Measurements from ENCODE around the gene WDR48.

WDR48 gene

GRCh38 chr3:39127269-39127907 lies 75.6 kb downstream of the WDR48 start:
- Histone ChIP-seq H3K9me3 (ENCODE audit: insufficient read depth, low read depth, low read length) (no peaks in the 10 kb centered on the region), H3K27ac (ENCODE audit: low read length) (no peak overlapping the region), H3K9ac (ENCODE audit: low read depth, low read length) (no peak overlapping the region), H3K4me1 (ENCODE audit: insufficient read depth, low read length) (no peaks in the 10 kb centered on the region), H3K27me3 (ENCODE audit: insufficient read depth, low read length) (no peaks in the 10 kb centered on the region), H3K36me3 (ENCODE audit: insufficient read depth, low read depth, low read length) (no peaks in the 10 kb centered on the region), H3K4me3 (ENCODE audit: low read length) (no peak overlapping the region)

- Histone ChIP-seq H3K27ac (ENCODE audit: low read length) (no peak overlapping the region), H3K4me1 (ENCODE audit: insufficient read depth, low read length) (no peaks in the 10 kb centered on the region), H3K27me3 (ENCODE audit: insufficient read depth, low read length) (no peaks in the 10 kb centered on the region), H3K36me3 (ENCODE audit: insufficient read depth, low read depth, low read length) (no peaks in the 10 kb centered on the region), H3K9me3 (ENCODE audit: insufficient read depth, low read depth, low read length) (no peaks in the 10 kb centered on the region), H3K9ac (ENCODE audit: low read depth, low read length) (no peak overlapping the region), H3K4me3 (ENCODE audit: low read length) (no peak overlapping the region)
Measured at GRCh38 chr3:39127908-39128304, 76.1 kb downstream of the WDR48 start.

GRCh38 chr3:39128951-39129350 lies 77.1 kb downstream of the WDR48 start:
- no peak overlapping the region for H3K9ac ChIP-seq (ENCODE audit: low read depth, low read length)
- H3K9me3 ChIP-seq (ENCODE audit: insufficient read depth, low read depth, low read length), result no peaks in the 10 kb centered on the region

GRCh38 chr3:39130026-39130425 lies 78.2 kb downstream of the WDR48 start:
- H3K9ac ChIP-seq (ENCODE audit: low read depth, low read length), result no peak overlapping the region
- H3K27ac ChIP-seq (ENCODE audit: low read length), result no peak overlapping the region
- H3K36me3 ChIP-seq (ENCODE audit: insufficient read depth, low read depth, low read length), result no peaks in the 10 kb centered on the region
- H3K4me1 ChIP-seq (ENCODE audit: insufficient read depth, low read length), result no peaks in the 10 kb centered on the region
- H3K9me3 ChIP-seq (ENCODE audit: insufficient read depth, low read depth, low read length), result no peaks in the 10 kb centered on the region
- H3K27me3 ChIP-seq (ENCODE audit: insufficient read depth, low read length), result no peaks in the 10 kb centered on the region
- no peak overlapping the region for H3K4me3 ChIP-seq (ENCODE audit: low read length)

More at GRCh38 chr3:39128951-39129350, 77.1 kb downstream of the WDR48 start:
- Histone ChIP-seq H3K36me3 (ENCODE audit: insufficient read depth, low read depth, low read length) (no peaks in the 10 kb centered on the region), H3K4me1 (ENCODE audit: insufficient read depth, low read length) (no peaks in the 10 kb centered on the region), H3K27ac (ENCODE audit: low read length) (no peak overlapping the region), H3K4me3 (ENCODE audit: low read length) (no peak overlapping the region), H3K27me3 (ENCODE audit: insufficient read depth, low read length) (no peaks in the 10 kb centered on the region)

- Histone ChIP-seq H3K27me3 (ENCODE audit: insufficient read depth, low read length) (no peaks in the 10 kb centered on the region), H3K9ac (ENCODE audit: low read depth, low read length) (no peak overlapping the region), H3K36me3 (ENCODE audit: insufficient read depth, low read depth, low read length) (no peaks in the 10 kb centered on the region), H3K9me3 (ENCODE audit: insufficient read depth, low read depth, low read length) (no peaks in the 10 kb centered on the region), H3K27ac (ENCODE audit: low read length) (no peak overlapping the region), H3K4me1 (ENCODE audit: insufficient read depth, low read length) (no peaks in the 10 kb centered on the region), H3K4me3 (ENCODE audit: low read length) (no peak overlapping the region)
Measured at GRCh38 chr3:39130693-39131265, 79.0 kb downstream of the WDR48 start.

GRCh38 chr3:39132096-39133092 lies 80.6 kb downstream of the WDR48 start:
- H3K4me3 ChIP-seq (ENCODE audit: low read length), result no peak overlapping the region
- no peaks in the 10 kb centered on the region for H3K27me3 ChIP-seq (ENCODE audit: insufficient read depth, low read length)
- H3K27ac ChIP-seq (ENCODE audit: low read length), result no peak overlapping the region
- no peaks in the 10 kb centered on the region for H3K4me1 ChIP-seq (ENCODE audit: insufficient read depth, low read length)
- H3K9ac ChIP-seq (ENCODE audit: low read depth, low read length), result no peak overlapping the region
- H3K9me3 ChIP-seq (ENCODE audit: insufficient read depth, low read depth, low read length), result no peaks in the 10 kb centered on the region
- no peaks in the 10 kb centered on the region for H3K36me3 ChIP-seq (ENCODE audit: insufficient read depth, low read depth, low read length)

- Histone ChIP-seq H3K9me3 (ENCODE audit: insufficient read depth, low read depth, low read length) (no peaks in the 10 kb centered on the region), H3K27me3 (ENCODE audit: insufficient read depth, low read length) (no peaks in the 10 kb centered on the region), H3K9ac (ENCODE audit: low read depth, low read length) (no peak overlapping the region), H3K36me3 (ENCODE audit: insufficient read depth, low read depth, low read length) (no peaks in the 10 kb centered on the region), H3K27ac (ENCODE audit: low read length) (no peak overlapping the region), H3K4me1 (ENCODE audit: insufficient read depth, low read length) (no peaks in the 10 kb centered on the region), H3K4me3 (ENCODE audit: low read length) (no peak overlapping the region)
Measured at GRCh38 chr3:39133093-39133490, 81.3 kb downstream of the WDR48 start.

GRCh38 chr3:39133822-39134221 lies 82.0 kb downstream of the WDR48 start:
- Histone ChIP-seq H3K9ac (ENCODE audit: low read depth, low read length) (no peak overlapping the region), H3K27me3 (ENCODE audit: insufficient read depth, low read length) (no peaks in the 10 kb centered on the region), H3K36me3 (ENCODE audit: insufficient read depth, low read depth, low read length) (no peaks in the 10 kb centered on the region), H3K9me3 (ENCODE audit: insufficient read depth, low read depth, low read length) (no peaks in the 10 kb centered on the region), H3K27ac (ENCODE audit: low read length) (no peak overlapping the region), H3K4me3 (ENCODE audit: low read length) (no peak overlapping the region), H3K4me1 (ENCODE audit: insufficient read depth, low read length) (no peaks in the 10 kb centered on the region)

- Histone ChIP-seq H3K9me3 (ENCODE audit: insufficient read depth, low read depth, low read length) (no peaks in the 10 kb centered on the region), H3K27ac (ENCODE audit: low read length) (no peak overlapping the region), H3K4me3 (ENCODE audit: low read length) (no peak overlapping the region), H3K36me3 (ENCODE audit: insufficient read depth, low read depth, low read length) (no peaks in the 10 kb centered on the region), H3K4me1 (ENCODE audit: insufficient read depth, low read length) (no peaks in the 10 kb centered on the region), H3K9ac (ENCODE audit: low read depth, low read length) (no peak overlapping the region), H3K27me3 (ENCODE audit: insufficient read depth, low read length) (no peaks in the 10 kb centered on the region)
Measured at GRCh38 chr3:39134305-39134704, 82.5 kb downstream of the WDR48 start.

- Histone ChIP-seq H3K4me3 (ENCODE audit: low read length) (no peak overlapping the region), H3K27me3 (ENCODE audit: insufficient read depth, low read length) (no peaks in the 10 kb centered on the region), H3K36me3 (ENCODE audit: insufficient read depth, low read depth, low read length) (no peaks in the 10 kb centered on the region), H3K27ac (ENCODE audit: low read length) (no peak overlapping the region), H3K9me3 (ENCODE audit: insufficient read depth, low read depth, low read length) (no peaks in the 10 kb centered on the region), H3K9ac (ENCODE audit: low read depth, low read length) (no peak overlapping the region), H3K4me1 (ENCODE audit: insufficient read depth, low read length) (no peaks in the 10 kb centered on the region)
Measured at GRCh38 chr3:39135170-39135805, 83.5 kb downstream of the WDR48 start.

- H3K4me3 ChIP-seq (ENCODE audit: low read length), result no peak overlapping the region
Measured at GRCh38 chr3:39136533-39137434, 85.0 kb downstream of the WDR48 start.

More at GRCh38 chr3:39136533-39137434, 85.0 kb downstream of the WDR48 start:
- H3K9ac ChIP-seq (ENCODE audit: low read depth, low read length), result no peak overlapping the region
- H3K9me3 ChIP-seq (ENCODE audit: insufficient read depth, low read depth, low read length), result no peaks in the 10 kb centered on the region
- H3K27ac ChIP-seq (ENCODE audit: low read length), result no peak overlapping the region
- peaks cover 5% of the 10 kb centered on the region; the same call in 1 of the 2 replicates for H3K36me3 ChIP-seq (ENCODE audit: insufficient read depth, low read depth, low read length)
- no peaks in the 10 kb centered on the region for H3K4me1 ChIP-seq (ENCODE audit: insufficient read depth, low read length)
- no peaks in the 10 kb centered on the region for H3K27me3 ChIP-seq (ENCODE audit: insufficient read depth, low read length)
